H9 (cell line): ENCODE results near the gene CLIC1. TPM values are rescaled to one million over a fixed set of nuclear protein-coding genes. Genes with fewer than 3 reads are reported as not detected.

ENCODE experiments used
- DNase-seq: peaks from one replicate; pipeline ENCODE4 v3.0.0-alpha.2; 2017
- H2AFZ ChIP-seq: one replicate; pipeline ENCODE4 v1.6.1; 2013; ENCODE audit warnings: mild to moderate bottlenecking, low read length, control low read depth, moderate library complexity
- H2AK5ac ChIP-seq: 2 replicates; pipeline ENCODE4 v1.6.1; 2013; ENCODE audit warnings: low read length, control low read depth, mixed read lengths; ENCODE audit not compliant: insufficient read length
- H2BK120ac ChIP-seq: one replicate; pipeline ENCODE4 v1.6.1; 2013; ENCODE audit warnings: low read depth, mild to moderate bottlenecking, low read length, control low read depth, inconsistent platforms; ENCODE audit not compliant: poor library complexity, severe bottlenecking
- H2BK12ac ChIP-seq: 2 replicates; pipeline ENCODE4 v1.6.1; 2013; ENCODE audit warnings: low read length, control low read depth, mixed read lengths, low read depth; ENCODE audit not compliant: insufficient read length
- H2BK15ac ChIP-seq: 2 replicates; pipeline ENCODE4 v1.6.1; 2013; ENCODE audit warnings: low read depth, low read length, control low read depth
- H2BK20ac ChIP-seq: one replicate; pipeline ENCODE4 v1.6.1; 2013; ENCODE audit warnings: low read depth, mild to moderate bottlenecking, low read length, control low read depth, inconsistent platforms; ENCODE audit not compliant: poor library complexity, severe bottlenecking
- H2BK5ac ChIP-seq: 2 replicates; pipeline ENCODE4 v1.6.1; 2013; ENCODE audit warnings: low read length, control low read depth, mixed read lengths; ENCODE audit not compliant: insufficient read length
- H3K14ac ChIP-seq: 2 replicates; pipeline ENCODE4 v1.6.1; 2013; ENCODE audit warnings: low read length, control low read depth; ENCODE audit not compliant: insufficient read depth
- H3K18ac ChIP-seq: 2 replicates; pipeline ENCODE4 v1.6.1; 2013; ENCODE audit warnings: low read depth, mild to moderate bottlenecking, mixed read lengths, low read length, control low read depth; ENCODE audit not compliant: insufficient read length
- H3K23ac ChIP-seq: 2 replicates; pipeline ENCODE4 v1.6.1; 2013; ENCODE audit warnings: low read length, control low read depth, mixed read lengths, low read depth; ENCODE audit not compliant: insufficient read length
- H3K23me2 ChIP-seq: 2 replicates; pipeline ENCODE4 v1.6.1; 2013; ENCODE audit warnings: low read depth, mild to moderate bottlenecking, mixed read lengths, low read length, control low read depth; ENCODE audit not compliant: insufficient read length, poor library complexity, severe bottlenecking
- H3K27ac ChIP-seq: 2 replicates; pipeline ENCODE4 v1.5.1; 2013; ENCODE audit warnings: low read length, control low read depth, mixed read lengths, low read depth; ENCODE audit not compliant: insufficient read length
- H3K27me3 ChIP-seq: 2 replicates; pipeline ENCODE4 v1.6.1; 2013; ENCODE audit warnings: low read length, control low read depth, inconsistent platforms; ENCODE audit not compliant: insufficient read depth
- H3K4ac ChIP-seq: 2 replicates; pipeline ENCODE4 v1.6.1; 2013; ENCODE audit warnings: low read depth, mild to moderate bottlenecking, control low read depth, inconsistent platforms, low read length, moderate library complexity
- H3K4me1 ChIP-seq: 2 replicates; pipeline ENCODE4 v1.6.1; 2013; ENCODE audit warnings: low read length, control low read depth, inconsistent platforms; ENCODE audit not compliant: insufficient read depth
- H3K4me2 ChIP-seq: 2 replicates; pipeline ENCODE4 v1.6.1; 2013; ENCODE audit warnings: low read length, control low read depth, mixed read lengths; ENCODE audit not compliant: insufficient read length, insufficient read depth
- H3K56ac ChIP-seq: 2 replicates; pipeline ENCODE4 v1.6.1; 2013; ENCODE audit warnings: low read depth, mild to moderate bottlenecking, mixed read lengths, low read length, control low read depth; ENCODE audit not compliant: insufficient read length
- H3K79me1 ChIP-seq: 2 replicates; pipeline ENCODE4 v1.6.1; 2013; ENCODE audit warnings: low read depth, mild to moderate bottlenecking, moderate library complexity, low read length, control low read depth, inconsistent platforms; ENCODE audit not compliant: insufficient read depth, poor library complexity, severe bottlenecking
- H3K79me2 ChIP-seq: 2 replicates; pipeline ENCODE4 v1.6.1; 2013; ENCODE audit warnings: low read length, control low read depth, inconsistent platforms; ENCODE audit not compliant: insufficient read depth
- H3K9ac ChIP-seq: 2 replicates; pipeline ENCODE4 v1.6.1; 2013; ENCODE audit warnings: low read length, control low read depth, mixed read lengths; ENCODE audit not compliant: insufficient read length; ENCODE audit errors: extremely low read depth
- H3K9me3 ChIP-seq: one replicate; pipeline ENCODE4 v1.6.1; 2013; ENCODE audit warnings: low read depth, low read length, inconsistent platforms; ENCODE audit not compliant: control insufficient read depth
- H3T11ph ChIP-seq: one replicate; pipeline ENCODE4 v1.6.1; 2013; ENCODE audit warnings: mild to moderate bottlenecking, low read length, control low read depth, inconsistent platforms
- H4K20me1 ChIP-seq: one replicate; pipeline ENCODE4 v1.6.1; 2013; ENCODE audit not compliant: control insufficient read depth, insufficient read length, insufficient read depth
- H4K5ac ChIP-seq: 2 replicates; pipeline ENCODE4 v1.6.1; 2013; ENCODE audit warnings: low read depth, mild to moderate bottlenecking, mixed read lengths, low read length, control low read depth; ENCODE audit not compliant: insufficient read length
- H4K8ac ChIP-seq: replicated peaks from 2 replicates; pipeline ENCODE4 v1.6.1; 2013; ENCODE audit warnings: low read length, control low read depth, mixed read lengths, low read depth; ENCODE audit not compliant: insufficient read length
- H4K91ac ChIP-seq: 2 replicates; pipeline ENCODE4 v1.6.1; 2013; ENCODE audit warnings: low read depth, mild to moderate bottlenecking, moderate library complexity, mixed read lengths, low read length, control low read depth; ENCODE audit not compliant: insufficient read length
- H3K27ac Mint-ChIP-seq, 3 experiments: 2 replicates in 2 of 3; 3 replicates in 1 of 3; pipeline ENCODE4 v1.8.0; 2020 to 2021; ENCODE audit warnings: mixed read lengths in 3 of 3, mild to moderate bottlenecking in 1 of 3, moderate library complexity in 1 of 3
- H3K27me3 Mint-ChIP-seq: 2 replicates; pipeline ENCODE4 v1.8.0; 2021; ENCODE audit warnings: low read depth, mild to moderate bottlenecking, moderate library complexity, mixed read lengths
- H3K36me3 Mint-ChIP-seq, 3 experiments: 2 replicates in 2 of 3; 3 replicates in 1 of 3; pipeline ENCODE4 v1.8.0; 2020 to 2021; ENCODE audit warnings: low read depth in 3 of 3, mixed read lengths in 3 of 3; ENCODE audit not compliant: insufficient read depth in 1 of 3
- H3K4me1 Mint-ChIP-seq, 2 experiments: 2 replicates each; pipeline ENCODE4 v1.8.0; 2020; ENCODE audit warnings: mixed read lengths in 2 of 2
- H3K4me3 Mint-ChIP-seq, 2 experiments: 2 replicates in 1 of 2; 3 replicates in 1 of 2; pipeline ENCODE4 v1.8.0; 2020 to 2021; ENCODE audit warnings: mild to moderate bottlenecking in 2 of 2, mixed read lengths in 2 of 2, moderate library complexity in 1 of 2
- H3K9me3 Mint-ChIP-seq, 2 experiments: 2 replicates in 1 of 2; 3 replicates in 1 of 2; pipeline ENCODE4 v1.8.0; 2020; ENCODE audit warnings: mild to moderate bottlenecking in 2 of 2, mixed read lengths in 2 of 2, moderate library complexity in 1 of 2
- WGBS: extraction: QIAGEN DNeasy Blood & Tissue Kit; methylation state at CpG from one replicate; pipeline ENCODE4 v1.1.7; 2013; ENCODE audit warnings: missing lambda C conversion rate, low lambda C conversion rate, mixed read lengths; ENCODE audit not compliant: insufficient read length; ENCODE audit errors: extremely low coverage; 5-methylcytosine and 5-hydroxymethylcytosine counted together
- total RNA-seq: library from RNA; stranded (reverse); gene quantifications from 2 replicates; pipeline ENCODE4 v1.2.1, GENCODE V29; 2021
- TF ChIP-seq, protein P1 (sequence below): fragments of 200-600 bp; sonication (generic); conservative IDR thresholded peaks from 3 replicates; pipeline ENCODE4 v1.8.0; 2021; ENCODE audit warnings: antibody characterized with exemption, mild to moderate bottlenecking

CLIC1 gene
- total RNA-seq, 1 experiment from 2014 or later = 265 TPM

- no peak overlapping the region for H2AK5ac ChIP-seq
- no peak overlapping the region for H4K91ac ChIP-seq
- H4K8ac ChIP-seq = no peak overlapping the region
- no peak overlapping the region for H3K4ac ChIP-seq
- H2AFZ ChIP-seq = no peak overlapping the region
- H3K27ac Mint-ChIP-seq = peak overlapping the region in 2 of 3 experiments; percentile 29 to 88; a peak in 1 of 7 replicates
- no peaks in the 10 kb centered on the region for H3K79me2 ChIP-seq
- no peaks in the 10 kb centered on the region for H3K36me3 Mint-ChIP-seq
- H3T11ph ChIP-seq = no peak overlapping the region
- no peak overlapping the region for H2BK12ac ChIP-seq
- H3K9me3 ChIP-seq = no peaks in the 10 kb centered on the region
- no peak overlapping the region for H3K23ac ChIP-seq
- TF ChIP-seq, protein P1, sequence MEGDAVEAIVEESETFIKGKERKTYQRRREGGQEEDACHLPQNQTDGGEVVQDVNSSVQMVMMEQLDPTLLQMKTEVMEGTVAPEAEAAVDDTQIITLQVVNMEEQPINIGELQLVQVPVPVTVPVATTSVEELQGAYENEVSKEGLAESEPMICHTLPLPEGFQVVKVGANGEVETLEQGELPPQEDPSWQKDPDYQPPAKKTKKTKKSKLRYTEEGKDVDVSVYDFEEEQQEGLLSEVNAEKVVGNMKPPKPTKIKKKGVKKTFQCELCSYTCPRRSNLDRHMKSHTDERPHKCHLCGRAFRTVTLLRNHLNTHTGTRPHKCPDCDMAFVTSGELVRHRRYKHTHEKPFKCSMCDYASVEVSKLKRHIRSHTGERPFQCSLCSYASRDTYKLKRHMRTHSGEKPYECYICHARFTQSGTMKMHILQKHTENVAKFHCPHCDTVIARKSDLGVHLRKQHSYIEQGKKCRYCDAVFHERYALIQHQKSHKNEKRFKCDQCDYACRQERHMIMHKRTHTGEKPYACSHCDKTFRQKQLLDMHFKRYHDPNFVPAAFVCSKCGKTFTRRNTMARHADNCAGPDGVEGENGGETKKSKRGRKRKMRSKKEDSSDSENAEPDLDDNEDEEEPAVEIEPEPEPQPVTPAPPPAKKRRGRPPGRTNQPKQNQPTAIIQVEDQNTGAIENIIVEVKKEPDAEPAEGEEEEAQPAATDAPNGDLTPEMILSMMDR = no peak
- H3K27me3 Mint-ChIP-seq = peaks cover 8% of the 10 kb centered on the region
- no peak overlapping the region for H3K4me2 ChIP-seq
- no peak overlapping the region for H3K9ac ChIP-seq
- peaks cover 5% of the 10 kb centered on the region; the same call in 1 of the 2 replicates for H3K4me1 ChIP-seq
- H3K56ac ChIP-seq = no peak overlapping the region
- no peaks in the 10 kb centered on the region for H3K9me3 Mint-ChIP-seq
- H3K27me3 ChIP-seq = no peaks in the 10 kb centered on the region
- no peaks in the 10 kb centered on the region for H4K20me1 ChIP-seq
- no peaks in the 10 kb centered on the region for H3K79me1 ChIP-seq
- no peak overlapping the region for H2BK20ac ChIP-seq
- H2BK5ac ChIP-seq = no peak overlapping the region
- whole genome bisulfite sequencing = no CpG with 5 or more reads among the region's 8 CpGs
- no peak overlapping the region for H3K4me3 Mint-ChIP-seq
- no peak overlapping the region for H4K5ac ChIP-seq
- H3K4me1 Mint-ChIP-seq = peaks cover 33 to 44% of the 10 kb centered on the region in 2 experiments
- no peak overlapping the region for H2BK120ac ChIP-seq
- H3K23me2 ChIP-seq = no peaks in the 10 kb centered on the region
- no peak overlapping the region for H3K18ac ChIP-seq
- DNase-seq = no peak
- H3K14ac ChIP-seq = no peak overlapping the region
- H2BK15ac ChIP-seq = no peak overlapping the region
- no peak overlapping the region for H3K27ac ChIP-seq
Measured at GRCh38 chr6:31712296-31712695, 24.0 kb downstream of the CLIC1 start.
